ENCODE results near the gene KCNJ16.

KCNJ16 gene

GRCh38 chr17:70115126-70115525, 40.1 kb downstream of the KCNJ16 start:
- DNase-seq (ENCODE audit: low read depth): no peak
- TF ChIP-seq POLR2A (IDR thresholded peaks at IDR 0.05; ENCODE audit: extremely low read depth, insufficient read length): no peak
- no peak for TF ChIP-seq MAX (IDR thresholded peaks at IDR 0.05; ENCODE audit: low read depth, low read length)
- TF ChIP-seq CTCF (IDR thresholded peaks at IDR 0.05; ENCODE audit: low read depth, low read length): no peak
- no peak for TF ChIP-seq MYC (IDR thresholded peaks at IDR 0.05; ENCODE audit: low read depth, low read length)
- no peak overlapping the region for H3K4me3 ChIP-seq (ENCODE audit: low read depth, low read length)

GRCh38 chr17:70116919-70117318, 41.9 kb downstream of the KCNJ16 start:
- no peak for TF ChIP-seq POLR2A (IDR thresholded peaks at IDR 0.05; ENCODE audit: extremely low read depth, insufficient read length)
- no peak for TF ChIP-seq CTCF (IDR thresholded peaks at IDR 0.05; ENCODE audit: low read depth, low read length)
- no peak for TF ChIP-seq MAX (IDR thresholded peaks at IDR 0.05; ENCODE audit: low read depth, low read length)
- TF ChIP-seq MYC (IDR thresholded peaks at IDR 0.05; ENCODE audit: low read depth, low read length): no peak
- H3K4me3 ChIP-seq (ENCODE audit: low read depth, low read length): no peak overlapping the region
- DNase-seq (ENCODE audit: low read depth): no peak

GRCh38 chr17:70119545-70119944, 44.5 kb downstream of the KCNJ16 start:
- no peak for TF ChIP-seq CTCF (IDR thresholded peaks at IDR 0.05; ENCODE audit: low read depth, low read length)
- TF ChIP-seq POLR2A (IDR thresholded peaks at IDR 0.05; ENCODE audit: extremely low read depth, insufficient read length): no peak
- no peak for TF ChIP-seq MYC (IDR thresholded peaks at IDR 0.05; ENCODE audit: low read depth, low read length)
- TF ChIP-seq MAX (IDR thresholded peaks at IDR 0.05; ENCODE audit: low read depth, low read length): no peak
- DNase-seq (ENCODE audit: low read depth): no peak
- no peak overlapping the region for H3K4me3 ChIP-seq (ENCODE audit: low read depth, low read length)

- DNase-seq (ENCODE audit: low read depth): no peak
- TF ChIP-seq MYC (IDR thresholded peaks at IDR 0.05; ENCODE audit: low read depth, low read length) (no peak), CTCF (IDR thresholded peaks at IDR 0.05; ENCODE audit: low read depth, low read length) (no peak), MAX (IDR thresholded peaks at IDR 0.05; ENCODE audit: low read depth, low read length) (no peak), POLR2A (IDR thresholded peaks at IDR 0.05; ENCODE audit: extremely low read depth, insufficient read length) (no peak)
- no peak overlapping the region for H3K4me3 ChIP-seq (ENCODE audit: low read depth, low read length)
Observed at GRCh38 chr17:70119983-70120382, 45.0 kb downstream of the KCNJ16 start.

- no peak for DNase-seq (ENCODE audit: low read depth)
- TF ChIP-seq MYC (IDR thresholded peaks at IDR 0.05; ENCODE audit: low read depth, low read length): no peak
- TF ChIP-seq MAX (IDR thresholded peaks at IDR 0.05; ENCODE audit: low read depth, low read length): no peak
- no peak for TF ChIP-seq POLR2A (IDR thresholded peaks at IDR 0.05; ENCODE audit: extremely low read depth, insufficient read length)
Observed at GRCh38 chr17:70120425-70120824, 45.4 kb downstream of the KCNJ16 start.

GRCh38 chr17:70121126-70121525, 46.1 kb downstream of the KCNJ16 start:
- TF ChIP-seq CTCF (IDR thresholded peaks at IDR 0.05; ENCODE audit: low read depth, low read length): no peak
- TF ChIP-seq MAX (IDR thresholded peaks at IDR 0.05; ENCODE audit: low read depth, low read length): no peak
- no peak for TF ChIP-seq POLR2A (IDR thresholded peaks at IDR 0.05; ENCODE audit: extremely low read depth, insufficient read length)
- DNase-seq (ENCODE audit: low read depth): no peak
- H3K4me3 ChIP-seq (ENCODE audit: low read depth, low read length): no peak overlapping the region

More at GRCh38 chr17:70120425-70120824, 45.4 kb downstream of the KCNJ16 start:
- H3K4me3 ChIP-seq (ENCODE audit: low read depth, low read length): no peak overlapping the region

Measured in NB4 (cell line).